Measurements from ENCODE around the gene TARP.

The TARP gene

GRCh38 chr7:38284553-38284952 lies 11.1 kb upstream of the TARP start:
- Histone ChIP-seq H3K27ac (ENCODE audit: low read depth, low read length) (no peak overlapping the region), H3K9me3 (ENCODE audit: insufficient read depth, low read depth, low read length) (no peaks in the 10 kb centered on the region), H3K4ac (ENCODE audit: low read depth, low read length) (no peak overlapping the region), H2BK12ac (ENCODE audit: low read length) (no peak overlapping the region), H3K18ac (ENCODE audit: low read length) (no peak overlapping the region), H2BK120ac (ENCODE audit: insufficient read depth, low read length, poor library complexity) (no peak overlapping the region), H3K36me3 (ENCODE audit: control insufficient read depth in 1 of 2, insufficient read depth in 2 of 2, low read length in 2 of 2) (no peaks in the 10 kb centered on the region), H2AK5ac (ENCODE audit: low read length) (no peak overlapping the region), H3K27me3 (ENCODE audit: insufficient read depth, low read length) (no peaks in the 10 kb centered on the region), H4K8ac (ENCODE audit: low read depth, low read length) (no peak overlapping the region), H3K4me1 (ENCODE audit: control insufficient read depth in 1 of 2, insufficient read depth in 2 of 2, low read length in 2 of 2) (no peaks in the 10 kb centered on the region), H3K14ac (ENCODE audit: low read length) (no peak overlapping the region), H3K9ac (ENCODE audit: low read length) (no peak overlapping the region), H3K79me2 (ENCODE audit: control insufficient read depth, insufficient read depth, low read length, poor library complexity) (no peaks in the 10 kb centered on the region), H2BK5ac (ENCODE audit: low read depth, low read length, poor library complexity) (no peak overlapping the region), H3K23ac (ENCODE audit: low read length) (no peak overlapping the region), H4K12ac (ENCODE audit: low read depth, low read length) (no peak overlapping the region), H3K79me1 (ENCODE audit: low read length) (no peaks in the 10 kb centered on the region), H4K91ac (ENCODE audit: low read depth, low read length) (no peak overlapping the region), H2AFZ (ENCODE audit: insufficient read depth, low read length, poor library complexity) (no peak overlapping the region), H3K4me2 (ENCODE audit: low read length) (no peak overlapping the region), H3K4me3 (ENCODE audit: low read depth, low read length) (no peak overlapping the region)
- DNase-seq = no peak
- WGBS (ENCODE audit: extremely low coverage, insufficient coverage, insufficient read length) = no CpG with 5 or more reads among the region's 8 CpGs

GRCh38 chr7:38283809-38284208 lies 10.4 kb upstream of the TARP start:
- Histone ChIP-seq H3K9me3 (ENCODE audit: insufficient read depth, low read depth, low read length) (no peaks in the 10 kb centered on the region), H3K23ac (ENCODE audit: low read length) (no peak overlapping the region), H3K27ac (ENCODE audit: low read depth, low read length) (no peak overlapping the region), H3K79me1 (ENCODE audit: low read length) (no peaks in the 10 kb centered on the region), H3K4me2 (ENCODE audit: low read length) (no peak overlapping the region), H3K36me3 (ENCODE audit: control insufficient read depth in 1 of 2, insufficient read depth in 2 of 2, low read length in 2 of 2) (no peaks in the 10 kb centered on the region), H3K14ac (ENCODE audit: low read length) (no peak overlapping the region), H3K9ac (ENCODE audit: low read length) (no peak overlapping the region), H3K4me3 (ENCODE audit: low read depth, low read length) (no peak overlapping the region), H3K18ac (ENCODE audit: low read length) (no peak overlapping the region), H3K27me3 (ENCODE audit: insufficient read depth, low read length) (no peaks in the 10 kb centered on the region), H2BK12ac (ENCODE audit: low read length) (no peak overlapping the region), H4K91ac (ENCODE audit: low read depth, low read length) (no peak overlapping the region), H3K79me2 (ENCODE audit: control insufficient read depth, insufficient read depth, low read length, poor library complexity) (no peaks in the 10 kb centered on the region), H3K4ac (ENCODE audit: low read depth, low read length) (no peak overlapping the region), H4K12ac (ENCODE audit: low read depth, low read length) (no peak overlapping the region), H2BK120ac (ENCODE audit: insufficient read depth, low read length, poor library complexity) (no peak overlapping the region), H3K4me1 (ENCODE audit: control insufficient read depth in 1 of 2, insufficient read depth in 2 of 2, low read length in 2 of 2) (no peaks in the 10 kb centered on the region), H2AFZ (ENCODE audit: insufficient read depth, low read length, poor library complexity) (no peak overlapping the region), H2AK5ac (ENCODE audit: low read length) (no peak overlapping the region), H4K8ac (ENCODE audit: low read depth, low read length) (no peak overlapping the region), H2BK5ac (ENCODE audit: low read depth, low read length, poor library complexity) (no peak overlapping the region)
- WGBS (ENCODE audit: extremely low coverage, insufficient coverage, insufficient read length) = no CpG with 5 or more reads among the region's 1 CpG
- DNase-seq = no peak

- peak in 1 of 2 donors; percentile 16 for DNase-seq
- H3K79me2 ChIP-seq (ENCODE audit: control insufficient read depth, insufficient read depth, low read length, poor library complexity) = no peaks in the 10 kb centered on the region
- H3K79me1 ChIP-seq (ENCODE audit: low read length) = no peaks in the 10 kb centered on the region
- no peak overlapping the region for H2AK5ac ChIP-seq (ENCODE audit: low read length)
- no peak overlapping the region for H3K23ac ChIP-seq (ENCODE audit: low read length)
- H2BK120ac ChIP-seq (ENCODE audit: insufficient read depth, low read length, poor library complexity) = no peak overlapping the region
- no peak overlapping the region for H3K9ac ChIP-seq (ENCODE audit: low read length)
- H3K18ac ChIP-seq (ENCODE audit: low read length) = no peak overlapping the region
- no CpG with 5 or more reads among the region's 4 CpGs for WGBS (ENCODE audit: extremely low coverage, insufficient coverage, insufficient read length)
- no peak overlapping the region for H2BK5ac ChIP-seq (ENCODE audit: low read depth, low read length, poor library complexity)
- H3K4me1 ChIP-seq (ENCODE audit: control insufficient read depth in 1 of 2, insufficient read depth in 2 of 2, low read length in 2 of 2) = no peaks in the 10 kb centered on the region
- H3K4me3 ChIP-seq (ENCODE audit: low read depth, low read length) = no peak overlapping the region
- no peak overlapping the region for H4K91ac ChIP-seq (ENCODE audit: low read depth, low read length)
- H2BK12ac ChIP-seq (ENCODE audit: low read length) = no peak overlapping the region
- H3K36me3 ChIP-seq (ENCODE audit: control insufficient read depth in 1 of 2, insufficient read depth in 2 of 2, low read length in 2 of 2) = no peaks in the 10 kb centered on the region
- H2AFZ ChIP-seq (ENCODE audit: insufficient read depth, low read length, poor library complexity) = no peak overlapping the region
- H4K12ac ChIP-seq (ENCODE audit: low read depth, low read length) = no peak overlapping the region
- H4K8ac ChIP-seq (ENCODE audit: low read depth, low read length) = no peak overlapping the region
- H3K4me2 ChIP-seq (ENCODE audit: low read length) = no peak overlapping the region
- no peaks in the 10 kb centered on the region for H3K9me3 ChIP-seq (ENCODE audit: insufficient read depth, low read depth, low read length)
- no peak overlapping the region for H3K4ac ChIP-seq (ENCODE audit: low read depth, low read length)
- H3K27ac ChIP-seq (ENCODE audit: low read depth, low read length) = no peak overlapping the region
- H3K14ac ChIP-seq (ENCODE audit: low read length) = no peak overlapping the region
- no peaks in the 10 kb centered on the region for H3K27me3 ChIP-seq (ENCODE audit: insufficient read depth, low read length)
These were observed 9.7 kb upstream of the TARP start for GRCh38 chr7:38283107-38283506.

GRCh38 chr7:38282081-38282480 lies 8.6 kb upstream of the TARP start:
- H2BK12ac ChIP-seq (ENCODE audit: low read length) = no peak overlapping the region
- no peak overlapping the region for H2BK120ac ChIP-seq (ENCODE audit: insufficient read depth, low read length, poor library complexity)
- WGBS (ENCODE audit: extremely low coverage, insufficient coverage, insufficient read length) = no CpG with 5 or more reads among the region's 3 CpGs

More at GRCh38 chr7:38282081-38282480, 8.6 kb upstream of the TARP start:
- DNase-seq = no peak
- no peak overlapping the region for H2AFZ ChIP-seq (ENCODE audit: insufficient read depth, low read length, poor library complexity)
- no peaks in the 10 kb centered on the region for H3K4me1 ChIP-seq (ENCODE audit: control insufficient read depth in 1 of 2, insufficient read depth in 2 of 2, low read length in 2 of 2)
- H3K23ac ChIP-seq (ENCODE audit: low read length) = no peak overlapping the region
- H4K91ac ChIP-seq (ENCODE audit: low read depth, low read length) = no peak overlapping the region
- no peak overlapping the region for H4K12ac ChIP-seq (ENCODE audit: low read depth, low read length)
- no peak overlapping the region for H3K4me2 ChIP-seq (ENCODE audit: low read length)
- no peak overlapping the region for H3K14ac ChIP-seq (ENCODE audit: low read length)
- no peak overlapping the region for H2AK5ac ChIP-seq (ENCODE audit: low read length)
- no peaks in the 10 kb centered on the region for H3K36me3 ChIP-seq (ENCODE audit: control insufficient read depth in 1 of 2, insufficient read depth in 2 of 2, low read length in 2 of 2)
- H3K79me1 ChIP-seq (ENCODE audit: low read length) = no peaks in the 10 kb centered on the region
- H3K4me3 ChIP-seq (ENCODE audit: low read depth, low read length) = no peak overlapping the region
- no peak overlapping the region for H2BK5ac ChIP-seq (ENCODE audit: low read depth, low read length, poor library complexity)
- no peak overlapping the region for H3K27ac ChIP-seq (ENCODE audit: low read depth, low read length)
- H3K18ac ChIP-seq (ENCODE audit: low read length) = no peak overlapping the region
- H3K4ac ChIP-seq (ENCODE audit: low read depth, low read length) = no peak overlapping the region
- no peaks in the 10 kb centered on the region for H3K9me3 ChIP-seq (ENCODE audit: insufficient read depth, low read depth, low read length)
- no peak overlapping the region for H4K8ac ChIP-seq (ENCODE audit: low read depth, low read length)
- no peaks in the 10 kb centered on the region for H3K79me2 ChIP-seq (ENCODE audit: control insufficient read depth, insufficient read depth, low read length, poor library complexity)
- H3K27me3 ChIP-seq (ENCODE audit: insufficient read depth, low read length) = no peaks in the 10 kb centered on the region
- H3K9ac ChIP-seq (ENCODE audit: low read length) = no peak overlapping the region
